Measurements from ENCODE around the gene HSPA1L.

DNA sequence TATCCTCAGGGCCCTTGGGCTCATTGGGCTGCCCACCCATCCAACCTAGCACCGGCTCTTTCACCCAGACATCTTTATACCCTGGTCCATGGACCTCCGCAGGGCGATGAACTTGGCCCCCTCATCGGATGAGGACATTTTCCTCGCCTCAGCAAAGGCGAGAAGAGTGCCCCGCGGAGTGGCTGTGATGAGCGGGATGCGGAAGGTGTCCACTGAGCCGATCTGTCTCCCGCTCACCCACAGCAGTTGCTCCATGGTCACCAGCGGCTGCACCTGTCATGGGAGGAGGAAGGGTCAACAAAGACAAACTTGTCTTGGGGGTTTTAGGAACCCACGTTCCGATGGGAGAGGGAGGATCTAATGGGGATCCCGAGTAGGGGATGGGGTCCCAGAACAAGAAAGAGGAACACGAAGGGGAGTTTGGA is 46.8 kb upstream of the HSPA1L start:
- TF ChIP-seq, protein P1, sequence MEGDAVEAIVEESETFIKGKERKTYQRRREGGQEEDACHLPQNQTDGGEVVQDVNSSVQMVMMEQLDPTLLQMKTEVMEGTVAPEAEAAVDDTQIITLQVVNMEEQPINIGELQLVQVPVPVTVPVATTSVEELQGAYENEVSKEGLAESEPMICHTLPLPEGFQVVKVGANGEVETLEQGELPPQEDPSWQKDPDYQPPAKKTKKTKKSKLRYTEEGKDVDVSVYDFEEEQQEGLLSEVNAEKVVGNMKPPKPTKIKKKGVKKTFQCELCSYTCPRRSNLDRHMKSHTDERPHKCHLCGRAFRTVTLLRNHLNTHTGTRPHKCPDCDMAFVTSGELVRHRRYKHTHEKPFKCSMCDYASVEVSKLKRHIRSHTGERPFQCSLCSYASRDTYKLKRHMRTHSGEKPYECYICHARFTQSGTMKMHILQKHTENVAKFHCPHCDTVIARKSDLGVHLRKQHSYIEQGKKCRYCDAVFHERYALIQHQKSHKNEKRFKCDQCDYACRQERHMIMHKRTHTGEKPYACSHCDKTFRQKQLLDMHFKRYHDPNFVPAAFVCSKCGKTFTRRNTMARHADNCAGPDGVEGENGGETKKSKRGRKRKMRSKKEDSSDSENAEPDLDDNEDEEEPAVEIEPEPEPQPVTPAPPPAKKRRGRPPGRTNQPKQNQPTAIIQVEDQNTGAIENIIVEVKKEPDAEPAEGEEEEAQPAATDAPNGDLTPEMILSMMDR (IDR thresholded peaks at IDR 0.05; ENCODE audit: poor library complexity, severe bottlenecking) = no peak
- no peak for TF ChIP-seq POLR2AphosphoS5 (IDR thresholded peaks at IDR 0.05)
